Neuronal stem cell (in vitro differentiated cells): Measurements from ENCODE around the gene BORCS8.

Experiments used
- DNase-seq: peaks from one replicate; pipeline ENCODE4 v3.0.0-alpha.2; 2013; ENCODE audit warnings: low spot score
- H2AFZ ChIP-seq: one replicate; pipeline ENCODE4 v1.6.1; 2013; ENCODE audit warnings: mild to moderate bottlenecking, low read length, inconsistent platforms
- H2AK5ac ChIP-seq: 2 replicates; pipeline ENCODE4 v1.6.1; 2013; ENCODE audit warnings: low read depth, mild to moderate bottlenecking, inconsistent platforms, low read length, moderate library complexity, mixed read lengths
- H2BK120ac ChIP-seq: 2 replicates; pipeline ENCODE4 v1.6.1; 2013; ENCODE audit warnings: low read depth, mild to moderate bottlenecking, inconsistent platforms, low read length, moderate library complexity, mixed read lengths
- H2BK12ac ChIP-seq: one replicate; pipeline ENCODE4 v1.6.1; 2013; ENCODE audit warnings: low read length, inconsistent platforms
- H2BK15ac ChIP-seq: 2 replicates; pipeline ENCODE4 v1.6.1; 2013; ENCODE audit warnings: mild to moderate bottlenecking, low read length, inconsistent platforms, mixed read lengths
- H2BK5ac ChIP-seq: one replicate; pipeline ENCODE4 v1.6.1; 2013; ENCODE audit warnings: inconsistent platforms, mild to moderate bottlenecking, low read length, moderate library complexity
- H3K14ac ChIP-seq: one replicate; pipeline ENCODE4 v1.6.1; 2013; ENCODE audit warnings: low read length, inconsistent platforms
- H3K18ac ChIP-seq: 2 replicates; pipeline ENCODE4 v1.6.1; 2013; ENCODE audit warnings: low read length, inconsistent platforms
- H3K23ac ChIP-seq: 2 replicates; pipeline ENCODE4 v1.6.1; 2013; ENCODE audit warnings: low read depth, mild to moderate bottlenecking, mixed read lengths, low read length, inconsistent platforms; ENCODE audit not compliant: poor library complexity
- H3K27ac ChIP-seq: replicated peaks from 3 replicates; pipeline ENCODE4 v1.5.1; 2013; ENCODE audit warnings: low read length, inconsistent platforms
- H3K27me3 ChIP-seq, 3 experiments: 2 replicates each; pipeline ENCODE4 v1.6.1; 2013; ENCODE audit warnings: low read length in 3 of 3, mild to moderate bottlenecking in 2 of 3, inconsistent platforms in 1 of 3, low read depth in 1 of 3, mixed read lengths in 1 of 3, moderate library complexity in 1 of 3; ENCODE audit not compliant: control insufficient read depth in 3 of 3, insufficient read depth in 3 of 3
- H3K36me3 ChIP-seq, 2 donors: replicated peaks in 1 of 2; 2 replicates each; pipeline ENCODE4 v1.6.1; 2013; ENCODE audit warnings: low read length in 2 of 2; ENCODE audit not compliant: control insufficient read depth in 2 of 2, insufficient read depth in 2 of 2
- H3K4ac ChIP-seq: 2 replicates; pipeline ENCODE4 v1.6.1; 2013; ENCODE audit warnings: inconsistent platforms, mild to moderate bottlenecking, low read length, moderate library complexity
- H3K4me1 ChIP-seq, 2 donors: 1 replicate in 1 of 2; 2 replicates in 1 of 2; pipeline ENCODE4 v1.6.1; 2013; ENCODE audit warnings: low read length in 2 of 2, low read depth in 1 of 2; ENCODE audit not compliant: control insufficient read depth in 2 of 2, insufficient read depth in 1 of 2
- H3K4me2 ChIP-seq: one replicate; pipeline ENCODE4 v1.6.1; 2013; ENCODE audit warnings: mild to moderate bottlenecking, low read length, inconsistent platforms; ENCODE audit not compliant: insufficient read depth, poor library complexity, severe bottlenecking
- H3K4me3 ChIP-seq, 2 donors: 2 replicates each; pipeline ENCODE4 v1.5.1; 2013; ENCODE audit warnings: low read length in 2 of 2, mild to moderate bottlenecking in 2 of 2, inconsistent platforms in 1 of 2, moderate library complexity in 1 of 2
- H3K79me1 ChIP-seq: one replicate; pipeline ENCODE4 v1.6.1; 2013; ENCODE audit warnings: low read depth, mild to moderate bottlenecking, inconsistent platforms, low read length, moderate library complexity
- H3K9ac ChIP-seq: one replicate; pipeline ENCODE4 v1.6.1; 2013; ENCODE audit warnings: mild to moderate bottlenecking, low read depth, low read length, inconsistent platforms; ENCODE audit not compliant: poor library complexity
- H3K9me3 ChIP-seq, 2 donors: replicated peaks in 1 of 2; 2 replicates each; pipeline versions ENCODE3 to v1.6.1; 2013; ENCODE audit warnings: low read length in 2 of 2, mild to moderate bottlenecking in 2 of 2, inconsistent platforms in 1 of 2, low read depth in 1 of 2, mixed read lengths in 1 of 2, moderate library complexity in 1 of 2; ENCODE audit not compliant: control insufficient read depth in 2 of 2, insufficient read depth in 1 of 2
- H4K8ac ChIP-seq: one replicate; pipeline ENCODE4 v1.6.1; 2013; ENCODE audit warnings: low read depth, mild to moderate bottlenecking, inconsistent platforms, low read length, moderate library complexity
- H4K91ac ChIP-seq: one replicate; pipeline ENCODE4 v1.6.1; 2013; ENCODE audit warnings: low read length, low read depth, mild to moderate bottlenecking, inconsistent platforms; ENCODE audit not compliant: poor library complexity
- WGBS, 2 donors: extraction: QIAGEN DNeasy Blood & Tissue Kit; methylation state at CpG; one replicate each; pipeline ENCODE4 v1.1.7; 2013; ENCODE audit warnings: missing lambda C conversion rate in 2 of 2, mixed read lengths in 1 of 2; ENCODE audit not compliant: insufficient read length in 2 of 2, insufficient replicate concordance in 1 of 2; ENCODE audit errors: extremely low coverage in 2 of 2; 5-methylcytosine and 5-hydroxymethylcytosine counted together

The BORCS8 gene

GRCh38 chr19:19145684-19146608 is 46.0 kb downstream of the BORCS8 start:
- Histone ChIP-seq H3K23ac (peak overlapping the region; percentile 89), H2BK15ac (peak overlapping the region; percentile 10), H3K9me3 (no peaks in the 10 kb centered on the region), H2BK120ac (no peak overlapping the region), H3K79me1 (no peaks in the 10 kb centered on the region), H3K27me3 (peaks cover 0 to 2% (median 0%) of the 10 kb centered on the region in 3 experiments), H3K4me2 (no peak overlapping the region), H3K18ac (peak overlapping the region; percentile 80), H3K4me1 (no peaks in the 10 kb centered on the region), H3K14ac (no peak overlapping the region), H3K9ac (no peak overlapping the region), H2AFZ (peak overlapping the region; percentile 73), H3K4ac (peak overlapping the region; percentile 76), H3K4me3 (no peak overlapping the region), H3K36me3 (peaks cover 0 to 8% of the 10 kb centered on the region in 2 donors), H4K8ac (no peak overlapping the region), H2BK12ac (no peak overlapping the region), H2AK5ac (peak overlapping the region; percentile 92), H2BK5ac (no peak overlapping the region), H3K27ac (no peak overlapping the region), H4K91ac (no peak overlapping the region)
- DNase-seq, result peak; percentile 76
- no CpG with 5 or more reads among the region's 47 CpGs for WGBS, 2 donors

- Histone ChIP-seq H2BK120ac (no peak overlapping the region), H3K27me3 (peaks cover 0 to 2% (median 0%) of the 10 kb centered on the region in 3 experiments), H3K23ac (peak overlapping the region; percentile 89), H3K4ac (no peak overlapping the region), H2BK15ac (peak overlapping the region; percentile 10), H3K27ac (no peak overlapping the region), H3K79me1 (no peaks in the 10 kb centered on the region), H3K36me3 (peaks cover 0 to 8% of the 10 kb centered on the region in 2 donors), H2AFZ (no peak overlapping the region), H3K18ac (peak overlapping the region; percentile 17), H2BK12ac (no peak overlapping the region), H2BK5ac (no peak overlapping the region), H3K4me2 (peak overlapping the region; percentile 14), H3K14ac (no peak overlapping the region), H3K4me3 (peak overlapping the region in 1 of 2 donors; percentile 28), H2AK5ac (peak overlapping the region; percentile 92), H4K8ac (no peak overlapping the region), H4K91ac (no peak overlapping the region), H3K4me1 (no peaks in the 10 kb centered on the region), H3K9ac (no peak overlapping the region), H3K9me3 (no peaks in the 10 kb centered on the region)
- WGBS, 2 donors, result no CpG with 5 or more reads among the region's 17 CpGs
- DNase-seq, result no peak
These were observed 46.7 kb downstream of the BORCS8 start for GRCh38 chr19:19145281-19145680.

- no peak overlapping the region for H4K91ac ChIP-seq
- H2AK5ac ChIP-seq, result no peak overlapping the region
- no peak overlapping the region for H3K9ac ChIP-seq
- no peak overlapping the region for H2BK12ac ChIP-seq
- peaks cover 0 to 4% of the 10 kb centered on the region in 2 donors for H3K9me3 ChIP-seq
- H3K4me3 ChIP-seq, result no peak overlapping the region
- no peak overlapping the region for H3K4me2 ChIP-seq
- no CpG with 5 or more reads among the region's 12 CpGs for WGBS, 2 donors
- no peak overlapping the region for H3K4ac ChIP-seq
- H3K27me3 ChIP-seq, result peaks cover 0 to 4% (median 0%) of the 10 kb centered on the region in 3 experiments
- no peak overlapping the region for H3K18ac ChIP-seq
- peaks cover 0 to 4% of the 10 kb centered on the region in 2 donors for H3K36me3 ChIP-seq
- no peak overlapping the region for H4K8ac ChIP-seq
- no peak overlapping the region for H3K23ac ChIP-seq
- H3K79me1 ChIP-seq, result no peaks in the 10 kb centered on the region
- no peak overlapping the region for H2BK120ac ChIP-seq
- no peak overlapping the region for H2BK5ac ChIP-seq
- peaks cover 4% of the 10 kb centered on the region in 2 donors for H3K4me1 ChIP-seq
- H2AFZ ChIP-seq, result no peak overlapping the region
- no peak overlapping the region for H3K14ac ChIP-seq
- H2BK15ac ChIP-seq, result no peak overlapping the region
- H3K27ac ChIP-seq, result no peak overlapping the region
- DNase-seq, result no peak
These were observed 49.6 kb downstream of the BORCS8 start for GRCh38 chr19:19142347-19142746.

GRCh38 chr19:19140476-19140875 is 51.5 kb downstream of the BORCS8 start:
- H3K9me3 ChIP-seq, result peaks cover 0 to 4% of the 10 kb centered on the region in 2 donors
- no peak overlapping the region for H3K4me2 ChIP-seq
- no peak overlapping the region for H2BK5ac ChIP-seq
- DNase-seq, result no peak
- no peak overlapping the region for H4K91ac ChIP-seq
- no peak overlapping the region for H3K18ac ChIP-seq
- no peaks in the 10 kb centered on the region for H3K36me3 ChIP-seq
- no peak overlapping the region for H2AFZ ChIP-seq
- no CpG with 5 or more reads among the region's 5 CpGs for WGBS, 2 donors
- H3K4me3 ChIP-seq, result no peak overlapping the region
- no peak overlapping the region for H2BK12ac ChIP-seq
- H2BK120ac ChIP-seq, result no peak overlapping the region
- H2AK5ac ChIP-seq, result no peak overlapping the region
- H2BK15ac ChIP-seq, result no peak overlapping the region
- no peak overlapping the region for H3K27ac ChIP-seq
- H4K8ac ChIP-seq, result no peak overlapping the region
- H3K27me3 ChIP-seq, result peaks cover 0 to 4% (median 0%) of the 10 kb centered on the region in 3 experiments
- H3K14ac ChIP-seq, result no peak overlapping the region
- H3K23ac ChIP-seq, result no peak overlapping the region
- peaks cover 5% of the 10 kb centered on the region in 2 donors for H3K4me1 ChIP-seq
- H3K4ac ChIP-seq, result no peak overlapping the region
- H3K79me1 ChIP-seq, result no peaks in the 10 kb centered on the region
- H3K9ac ChIP-seq, result no peak overlapping the region
